Activated CD8-positive, alpha-beta memory T cell treated with anti-CD3 and anti-CD28 coated beads, Interleukin-2, amount 10 ng/mL, durations not matched to agents 7 days and 5 days (primary cell): Measurements from ENCODE around the gene ZFAND3. TPM values are rescaled to one million over a fixed set of nuclear protein-coding genes. Genes with fewer than 3 reads are reported as not detected.

Experiments used
- total RNA-seq, 2 experiments: library from RNA; stranded (reverse); gene quantifications; one replicate each; pipeline ENCODE4 v1.2.3, GENCODE V29; 2021

ZFAND3 gene
- total RNA-seq, 2 experiments from 2014 or later, result 30.9 to 34.4 TPM

Other genes starting within 250 kb of the ZFAND3 start
- 10 to 100 TPM; 15.5 to 26.0 TPM for gene MDGA1, start 121.8 kb upstream of the ZFAND3 start, total RNA-seq